Measurements from ENCODE around the gene AVPR2. TPM values are rescaled to one million over a fixed set of nuclear protein-coding genes. Genes with fewer than 3 reads are reported as not detected.

AVPR2 gene
- total RNA-seq, 1 donor from 2014 or later = 3.3 TPM

- intact Hi-C loops (cut with DNase I) = no loop called here
- DNase-seq (ENCODE audit: low spot score) = peak; percentile 93
These were observed 22.6 kb downstream of the AVPR2 start for GRCh38 chrX:153926858-153927671.

DNA sequence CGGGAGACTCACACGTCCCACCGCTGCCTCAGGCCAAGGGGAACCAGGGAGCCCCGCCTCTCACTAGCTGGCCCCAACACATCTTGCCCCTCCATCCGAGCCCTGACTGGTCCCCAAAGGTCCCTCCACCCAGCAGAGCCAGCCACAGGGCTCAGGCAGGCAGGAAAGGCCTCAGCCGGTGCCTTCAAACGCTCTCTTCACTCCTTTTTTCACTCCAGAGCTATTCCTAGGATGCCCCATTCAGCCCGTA is 23.1 kb downstream of the AVPR2 start:
- DNase-seq (ENCODE audit: low spot score) = no peak
- intact Hi-C loops (cut with DNase I) = no loop called here

- intact Hi-C loops (cut with DNase I) = loop anchor here (1.0 kb wide), 1 partner anchor 134 kb away; the partner anchor contains the start of genes IDH3G and SSR4
- peak; percentile 98 for DNase-seq (ENCODE audit: low spot score)
These were observed 23.7 kb downstream of the AVPR2 start for GRCh38 chrX:153927922-153928760.

GRCh38 chrX:153928846-153929245 is 24.4 kb downstream of the AVPR2 start:
- DNase-seq (ENCODE audit: low spot score) = no peak
- intact Hi-C loops (cut with DNase I) = loop anchor here (1.0 kb wide), 1 partner anchor 135 kb away; the partner anchor contains the start of genes IDH3G and SSR4

DNA sequence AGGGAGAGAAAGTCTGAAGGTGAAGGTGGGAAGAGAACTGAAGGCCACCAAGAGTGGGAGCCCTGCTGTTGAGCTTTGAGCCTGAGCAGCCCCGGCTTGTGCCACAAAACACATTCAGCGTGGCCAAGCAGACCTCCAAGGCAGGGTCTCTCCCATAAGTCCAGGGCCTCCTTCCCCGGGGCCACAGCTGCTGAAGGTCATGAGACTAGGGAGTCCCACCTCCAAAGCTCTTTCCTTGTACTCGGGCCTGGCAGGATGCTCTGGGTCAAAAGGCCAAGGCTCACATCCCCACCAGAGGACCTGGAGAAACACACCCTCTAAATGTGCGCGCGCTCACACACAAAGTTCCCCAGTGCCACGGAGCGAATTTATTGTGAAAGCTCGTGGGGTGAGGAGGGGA is 25.1 kb downstream of the AVPR2 start:
- intact Hi-C loops (cut with DNase I) = no loop called here
- no peak for DNase-seq (ENCODE audit: low spot score)

GRCh38 chrX:153930011-153930910 is 25.8 kb downstream of the AVPR2 start:
- intact Hi-C loops (cut with DNase I) = no loop called here
- no peak for DNase-seq (ENCODE audit: low spot score)

DNA sequence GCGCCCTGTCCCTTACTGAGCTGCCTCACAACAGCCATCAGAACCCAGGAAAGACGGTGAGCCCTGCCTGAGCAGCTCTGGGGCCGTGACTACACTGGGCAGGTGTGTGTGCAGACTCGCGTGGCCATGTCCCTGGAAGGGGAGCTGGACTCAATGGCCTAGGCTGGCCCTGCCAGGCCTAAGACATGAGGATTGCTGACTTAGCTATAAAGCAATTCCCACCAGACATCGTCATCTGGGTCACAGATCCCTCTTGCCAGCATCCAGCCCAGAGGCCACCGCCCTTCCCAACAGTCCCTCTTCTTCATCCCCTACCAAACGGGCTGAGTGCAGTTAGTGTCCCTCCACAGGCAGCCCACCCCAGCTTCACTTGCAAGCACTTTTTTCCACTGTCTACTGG is 26.7 kb downstream of the AVPR2 start:
- DNase-seq (ENCODE audit: low spot score) = no peak
- intact Hi-C loops (cut with DNase I) = no loop called here

GRCh38 chrX:153931748-153932147 is 27.3 kb downstream of the AVPR2 start:
- DNase-seq (ENCODE audit: low spot score) = no peak
- intact Hi-C loops (cut with DNase I) = no loop called here

- DNase-seq (ENCODE audit: low spot score) = no peak
- intact Hi-C loops (cut with DNase I) = no loop called here
These were observed 27.9 kb downstream of the AVPR2 start for GRCh38 chrX:153932220-153932915.

DNA sequence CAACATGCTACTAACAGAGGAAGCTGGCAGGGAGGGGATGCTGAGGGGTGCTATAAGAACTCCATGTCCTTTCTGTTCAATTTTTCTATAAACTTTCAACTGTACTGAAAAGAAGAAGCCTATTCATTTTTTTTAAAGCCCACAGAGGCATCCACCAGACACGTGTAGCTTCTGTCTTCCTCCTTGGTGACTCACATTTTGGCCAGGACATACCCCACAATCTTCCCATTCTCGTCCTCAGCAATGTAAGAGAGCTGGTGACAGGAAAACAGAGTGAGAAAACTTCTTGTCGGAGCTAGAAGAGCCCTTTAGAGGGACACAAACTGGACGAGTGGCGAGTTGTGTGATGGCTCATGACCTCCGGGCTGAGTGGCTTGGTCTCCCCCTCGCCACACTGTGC is 29.3 kb downstream of the AVPR2 start:
- intact Hi-C loops (cut with DNase I) = loop anchor here (2.0 kb wide), 1 partner anchor 37 kb away; the partner anchor contains the start of gene HCFC1
- no peak for DNase-seq (ENCODE audit: low spot score)

DNA sequence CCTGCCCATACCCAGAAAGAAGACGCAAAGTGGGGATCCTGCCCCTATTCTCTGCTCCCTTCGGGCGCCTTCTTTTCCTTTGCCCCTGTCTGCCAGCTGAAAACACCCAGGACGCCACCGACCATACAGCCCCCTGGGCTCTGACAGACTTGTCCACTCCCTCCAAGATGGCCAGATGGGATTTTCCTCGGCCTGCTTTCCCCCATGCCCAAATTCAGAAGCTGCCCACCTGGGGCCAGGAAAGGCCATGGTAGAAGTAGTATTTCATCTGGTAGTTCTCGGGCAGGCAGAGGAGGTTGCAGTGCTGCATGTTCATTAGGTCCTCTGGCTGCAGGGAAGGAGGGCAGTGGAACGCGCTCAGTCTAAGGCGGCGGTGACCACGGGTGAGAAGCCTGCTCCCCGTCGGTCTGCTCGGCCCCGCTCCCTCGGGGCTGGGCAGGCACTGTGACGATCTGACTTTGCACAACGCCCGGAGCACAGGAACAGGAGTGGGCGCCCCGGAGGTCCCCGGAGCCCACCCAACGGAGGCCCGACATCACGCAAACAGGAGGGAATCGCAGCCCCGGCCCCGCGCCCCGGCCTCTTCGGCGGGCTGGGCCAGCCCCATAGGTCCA is 29.8 kb downstream of the AVPR2 start:
- DNase-seq (ENCODE audit: low spot score) = no peak
- intact Hi-C loops (cut with DNase I) = loop anchor here (2.0 kb wide), 1 partner anchor 37 kb away; the partner anchor contains the start of gene HCFC1

DNA sequence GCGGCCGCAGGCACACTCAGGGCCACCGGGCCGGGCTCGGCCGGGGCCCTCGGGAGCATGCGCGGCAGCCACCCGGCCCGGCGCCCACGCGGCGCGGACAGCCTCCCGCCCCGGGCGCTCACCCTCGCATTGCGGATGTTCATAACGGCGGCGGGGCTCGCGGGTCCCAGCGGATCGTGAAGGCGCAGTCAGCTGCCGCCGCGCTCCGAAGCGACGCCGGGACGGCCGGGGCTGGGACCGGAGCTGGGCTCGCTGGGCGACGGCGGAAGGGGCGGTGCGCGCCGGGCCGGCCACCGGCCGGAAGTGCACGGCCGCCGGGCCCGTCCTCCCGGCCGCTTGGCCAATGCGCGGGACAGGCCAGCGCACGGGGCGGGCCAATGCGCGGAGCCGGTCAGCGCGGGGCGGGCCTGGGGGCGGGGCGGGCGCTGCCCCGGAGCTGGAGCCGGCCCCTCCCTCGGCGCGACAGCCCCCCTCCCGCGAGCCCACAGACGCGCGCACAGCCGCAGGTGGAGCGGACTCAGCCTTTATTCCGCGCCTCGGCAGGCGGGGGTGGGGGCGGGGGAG is 30.4 kb downstream of the AVPR2 start, which contains the start of gene NAA10:
Gene NAA10 (minus strand): TSS at position 276 of the 564 bp plus-strand sequence. CDS start 133 bp downstream, at position 143.
- intact Hi-C loops (cut with DNase I) = loop anchor here (2.0 kb wide), 1 partner anchor 36 kb away; the partner anchor contains the start of gene HCFC1
- DNase-seq (ENCODE audit: low spot score) = peak; percentile 89

GRCh38 chrX:153935326-153935851 is 30.9 kb downstream of the AVPR2 start:
- DNase-seq (ENCODE audit: low spot score) = no peak
- intact Hi-C loops (cut with DNase I) = loop anchor here (2.0 kb wide), 1 partner anchor 35 kb away; the partner anchor contains the start of gene HCFC1

- intact Hi-C loops (cut with DNase I) = no loop called here
- no peak for DNase-seq (ENCODE audit: low spot score)
These were observed 32.6 kb downstream of the AVPR2 start for GRCh38 chrX:153937056-153937455.

DNA sequence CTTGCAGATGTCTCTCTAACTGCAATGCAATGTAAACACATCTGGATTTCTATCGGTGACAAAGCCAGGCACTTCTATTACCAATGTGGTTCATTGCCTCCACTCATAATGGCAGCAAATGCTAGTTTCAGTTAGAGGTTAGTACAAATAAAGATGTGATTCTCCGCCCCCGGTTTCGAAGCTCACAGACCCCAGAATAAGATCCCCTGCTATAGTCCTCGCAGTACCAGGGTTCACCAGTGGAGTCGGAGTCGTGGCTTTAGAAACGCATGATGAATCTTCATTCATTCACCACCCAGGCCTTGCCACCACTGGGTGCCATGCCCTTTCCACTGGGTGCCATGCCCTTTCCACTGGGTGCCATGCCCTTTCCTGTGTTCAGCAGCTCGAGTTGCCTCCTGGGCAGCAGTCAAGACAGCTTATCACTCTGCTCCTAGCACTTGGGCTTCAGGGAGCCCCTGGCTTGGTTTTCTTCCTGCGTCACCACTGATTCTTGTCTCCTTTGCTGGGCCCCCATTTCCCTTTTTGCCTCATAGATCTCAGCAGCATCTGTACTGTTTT is 33.8 kb downstream of the AVPR2 start:
- intact Hi-C loops (cut with DNase I) = no loop called here
- DNase-seq (ENCODE audit: low spot score) = no peak

GRCh38 chrX:153939573-153939972 is 35.1 kb downstream of the AVPR2 start:
- intact Hi-C loops (cut with DNase I) = no loop called here
- no peak for DNase-seq (ENCODE audit: low spot score)
